Measurements from ENCODE around the gene HNF4A.

The HNF4A gene

DNA sequence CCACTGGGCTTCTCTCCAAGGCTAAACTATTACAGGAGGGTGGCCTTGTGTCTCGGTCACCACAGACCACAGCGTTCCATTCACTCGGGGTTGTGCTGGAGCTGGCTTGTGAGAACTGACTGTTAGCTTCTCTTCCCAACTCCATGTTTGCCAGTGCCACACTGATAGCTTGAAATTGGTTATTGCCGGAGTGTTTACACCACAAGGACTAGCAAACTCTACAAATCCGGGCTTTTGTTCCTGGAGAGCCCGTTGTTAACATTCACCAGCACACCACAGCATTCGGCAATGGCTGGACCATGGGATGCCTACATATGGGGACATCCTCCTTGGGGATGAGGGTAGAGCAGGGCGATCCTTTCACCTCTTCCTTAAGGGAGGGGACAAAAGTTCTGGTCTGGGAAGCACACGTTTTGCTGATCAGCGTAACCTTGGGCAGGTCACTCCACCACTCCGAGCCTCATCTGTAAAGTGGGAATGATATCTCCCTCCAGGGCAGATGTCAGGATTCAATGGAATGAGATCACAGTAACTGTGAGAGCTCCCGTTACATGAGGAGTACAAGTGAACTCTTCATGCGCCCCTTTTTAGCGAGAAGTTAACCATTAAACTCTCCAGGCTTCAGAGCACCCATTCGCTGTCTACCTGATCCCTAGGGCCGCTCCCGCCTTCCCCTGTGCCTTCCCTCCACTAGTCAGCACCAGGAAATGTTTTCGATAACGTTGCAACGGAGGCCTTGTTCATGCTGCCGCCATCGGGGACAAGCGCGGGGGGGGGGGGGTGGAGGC, 78.4 kb downstream of the HNF4A start:
- Histone ChIP-seq H3K27ac (ENCODE audit: low read length) (no peak overlapping the region), H3K36me3 (ENCODE audit: insufficient read depth, low read depth, low read length) (no peaks in the 10 kb centered on the region), H3K9ac (ENCODE audit: low read depth, low read length) (no peak overlapping the region), H3K9me3 (ENCODE audit: insufficient read depth, low read depth, low read length) (no peaks in the 10 kb centered on the region), H3K27me3 (ENCODE audit: insufficient read depth, low read length) (no peaks in the 10 kb centered on the region), H3K4me1 (ENCODE audit: insufficient read depth, low read length) (no peaks in the 10 kb centered on the region), H3K4me3 (ENCODE audit: low read length) (no peak overlapping the region)

DNA sequence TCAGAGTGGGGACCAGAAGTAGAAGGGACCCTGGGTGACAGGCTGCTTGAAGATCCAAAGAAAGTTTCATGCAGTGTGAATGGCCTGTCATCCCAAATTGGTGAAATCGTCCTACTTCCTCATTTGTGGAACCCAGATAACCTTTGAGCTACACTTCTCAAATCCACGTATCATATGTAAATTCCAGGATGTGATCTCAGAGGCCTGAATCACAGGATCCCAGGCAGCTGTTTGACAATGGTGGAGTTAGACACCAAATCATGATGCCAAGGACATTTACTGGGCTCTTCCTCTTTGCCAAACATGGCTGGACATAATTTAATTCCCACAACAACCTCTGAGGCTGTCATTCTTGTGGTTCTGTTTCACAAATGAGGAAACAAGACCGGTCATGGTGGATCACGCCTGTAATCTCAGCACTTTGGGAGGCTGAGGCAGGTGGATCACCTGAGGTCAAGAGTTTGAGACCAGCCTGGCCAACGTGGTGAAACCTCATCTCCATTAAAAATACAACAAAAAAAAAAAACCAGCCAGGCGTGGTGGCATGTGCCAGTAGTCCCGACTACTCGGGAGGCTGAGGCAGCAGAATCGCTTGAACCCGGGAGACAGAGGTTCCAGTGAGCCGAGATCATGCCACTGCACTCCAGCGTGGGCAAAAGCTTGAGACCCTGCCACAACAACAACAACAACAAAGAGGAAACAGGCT, 80.3 kb downstream of the HNF4A start:
- H3K9ac ChIP-seq (ENCODE audit: low read depth, low read length), result no peak overlapping the region
- H3K4me1 ChIP-seq (ENCODE audit: insufficient read depth, low read length), result no peaks in the 10 kb centered on the region
- no peaks in the 10 kb centered on the region for H3K9me3 ChIP-seq (ENCODE audit: insufficient read depth, low read depth, low read length)
- H3K4me3 ChIP-seq (ENCODE audit: low read length), result no peak overlapping the region
- no peaks in the 10 kb centered on the region for H3K27me3 ChIP-seq (ENCODE audit: insufficient read depth, low read length)
- no peak overlapping the region for H3K27ac ChIP-seq (ENCODE audit: low read length)
- H3K36me3 ChIP-seq (ENCODE audit: insufficient read depth, low read depth, low read length), result no peaks in the 10 kb centered on the region

DNA sequence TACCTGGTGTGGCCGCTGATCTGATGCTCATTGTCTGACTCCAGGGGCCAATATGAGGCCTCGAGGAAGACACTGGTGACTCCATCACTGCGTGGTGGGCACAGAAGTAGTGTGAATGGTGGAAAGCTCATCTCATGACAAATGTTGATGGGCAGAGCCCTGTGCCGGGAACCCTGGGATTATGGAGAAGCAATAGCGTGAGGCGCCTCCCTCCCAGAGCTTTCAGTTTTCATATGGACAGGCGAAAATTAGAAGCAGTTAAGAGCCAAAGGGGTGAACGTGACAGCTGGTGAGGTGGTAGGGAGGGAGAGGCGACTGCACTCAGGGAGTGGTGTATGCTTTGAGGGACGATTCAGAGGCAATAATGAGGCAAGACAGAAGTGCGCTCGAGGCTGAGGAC, 80.9 kb downstream of the HNF4A start:
- H3K9ac ChIP-seq (ENCODE audit: low read depth, low read length), result no peak overlapping the region
- H3K9me3 ChIP-seq (ENCODE audit: insufficient read depth, low read depth, low read length), result no peaks in the 10 kb centered on the region
- no peaks in the 10 kb centered on the region for H3K4me1 ChIP-seq (ENCODE audit: insufficient read depth, low read length)
- no peak overlapping the region for H3K27ac ChIP-seq (ENCODE audit: low read length)
- no peaks in the 10 kb centered on the region for H3K27me3 ChIP-seq (ENCODE audit: insufficient read depth, low read length)
- no peaks in the 10 kb centered on the region for H3K36me3 ChIP-seq (ENCODE audit: insufficient read depth, low read depth, low read length)
- no peak overlapping the region for H3K4me3 ChIP-seq (ENCODE audit: low read length)

DNA sequence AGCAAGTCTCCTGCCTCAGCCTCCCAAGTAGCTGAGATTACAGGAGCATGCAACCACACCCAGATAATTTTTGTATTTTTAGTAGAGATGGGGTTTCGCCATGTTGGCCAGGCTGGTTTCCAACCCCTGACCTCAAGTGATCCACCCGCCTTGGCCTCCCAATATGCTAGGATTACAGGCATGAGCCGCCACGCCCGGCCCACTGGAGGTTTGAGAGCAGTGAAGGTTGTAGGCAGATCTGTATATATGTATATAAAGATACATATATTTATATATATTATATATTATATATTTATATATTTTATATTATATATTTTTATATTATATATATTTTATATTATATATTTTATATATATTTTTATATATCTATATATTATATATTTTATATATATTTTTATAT, 82.0 kb downstream of the HNF4A start:
- Histone ChIP-seq H3K27me3 (ENCODE audit: insufficient read depth, low read length) (no peaks in the 10 kb centered on the region), H3K4me1 (ENCODE audit: insufficient read depth, low read length) (no peaks in the 10 kb centered on the region), H3K9me3 (ENCODE audit: insufficient read depth, low read depth, low read length) (no peaks in the 10 kb centered on the region)

DNA sequence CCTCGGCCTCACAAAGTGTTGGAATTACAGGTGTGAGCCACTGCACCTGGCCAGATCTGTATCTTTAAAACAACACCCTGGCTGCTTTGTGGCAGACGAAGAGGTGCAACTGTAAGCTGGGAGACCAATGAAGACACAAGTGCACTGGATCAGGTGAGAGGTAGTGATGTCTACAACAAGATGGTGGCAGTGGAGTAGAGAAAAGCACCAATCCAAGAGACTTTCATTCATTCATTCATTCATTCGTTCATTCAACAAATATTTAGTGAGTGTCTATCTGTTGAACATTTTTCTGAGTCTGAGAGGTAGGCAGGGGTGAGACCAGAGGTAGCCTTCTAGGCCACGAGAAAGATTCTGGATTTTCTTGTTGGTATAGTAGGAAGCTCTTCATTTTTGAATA, 83.3 kb downstream of the HNF4A start:
- H3K4me1 ChIP-seq (ENCODE audit: insufficient read depth, low read length), result no peaks in the 10 kb centered on the region
- no peaks in the 10 kb centered on the region for H3K27me3 ChIP-seq (ENCODE audit: insufficient read depth, low read length)
- no peaks in the 10 kb centered on the region for H3K36me3 ChIP-seq (ENCODE audit: insufficient read depth, low read depth, low read length)
- H3K9me3 ChIP-seq (ENCODE audit: insufficient read depth, low read depth, low read length), result no peaks in the 10 kb centered on the region
- no peak overlapping the region for H3K27ac ChIP-seq (ENCODE audit: low read length)
- H3K4me3 ChIP-seq (ENCODE audit: low read length), result no peak overlapping the region
- H3K9ac ChIP-seq (ENCODE audit: low read depth, low read length), result no peak overlapping the region

More for the DNA sequence above, 82.0 kb downstream of the HNF4A start:
- Histone ChIP-seq H3K4me3 (ENCODE audit: low read length) (no peak overlapping the region), H3K27ac (ENCODE audit: low read length) (no peak overlapping the region), H3K36me3 (ENCODE audit: insufficient read depth, low read depth, low read length) (no peaks in the 10 kb centered on the region), H3K9ac (ENCODE audit: low read depth, low read length) (no peak overlapping the region)

DNA sequence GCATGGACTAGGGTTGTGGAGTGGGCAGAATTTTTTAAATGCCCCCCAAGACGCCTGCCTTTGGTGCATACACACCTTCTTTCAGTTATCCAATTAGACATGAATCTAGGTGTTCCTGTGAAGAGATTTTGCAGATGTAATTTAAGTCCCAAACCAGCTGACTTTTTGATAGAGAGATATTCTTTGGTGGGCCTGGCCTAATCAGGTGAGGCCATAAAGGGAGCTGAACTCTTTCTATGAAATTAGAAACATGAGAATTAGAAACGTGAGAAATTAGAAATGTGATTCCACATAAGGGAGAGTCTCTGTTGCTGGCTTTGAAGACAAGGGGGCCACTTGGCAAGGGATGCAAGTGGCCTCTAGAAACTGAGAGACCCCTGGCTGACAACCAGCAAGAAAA, 83.8 kb downstream of the HNF4A start:
- no peaks in the 10 kb centered on the region for H3K27me3 ChIP-seq (ENCODE audit: insufficient read depth, low read length)
- H3K36me3 ChIP-seq (ENCODE audit: insufficient read depth, low read depth, low read length), result no peaks in the 10 kb centered on the region
- no peak overlapping the region for H3K4me3 ChIP-seq (ENCODE audit: low read length)
- no peak overlapping the region for H3K9ac ChIP-seq (ENCODE audit: low read depth, low read length)
- H3K4me1 ChIP-seq (ENCODE audit: insufficient read depth, low read length), result no peaks in the 10 kb centered on the region
- H3K9me3 ChIP-seq (ENCODE audit: insufficient read depth, low read depth, low read length), result no peaks in the 10 kb centered on the region
- no peak overlapping the region for H3K27ac ChIP-seq (ENCODE audit: low read length)

DNA sequence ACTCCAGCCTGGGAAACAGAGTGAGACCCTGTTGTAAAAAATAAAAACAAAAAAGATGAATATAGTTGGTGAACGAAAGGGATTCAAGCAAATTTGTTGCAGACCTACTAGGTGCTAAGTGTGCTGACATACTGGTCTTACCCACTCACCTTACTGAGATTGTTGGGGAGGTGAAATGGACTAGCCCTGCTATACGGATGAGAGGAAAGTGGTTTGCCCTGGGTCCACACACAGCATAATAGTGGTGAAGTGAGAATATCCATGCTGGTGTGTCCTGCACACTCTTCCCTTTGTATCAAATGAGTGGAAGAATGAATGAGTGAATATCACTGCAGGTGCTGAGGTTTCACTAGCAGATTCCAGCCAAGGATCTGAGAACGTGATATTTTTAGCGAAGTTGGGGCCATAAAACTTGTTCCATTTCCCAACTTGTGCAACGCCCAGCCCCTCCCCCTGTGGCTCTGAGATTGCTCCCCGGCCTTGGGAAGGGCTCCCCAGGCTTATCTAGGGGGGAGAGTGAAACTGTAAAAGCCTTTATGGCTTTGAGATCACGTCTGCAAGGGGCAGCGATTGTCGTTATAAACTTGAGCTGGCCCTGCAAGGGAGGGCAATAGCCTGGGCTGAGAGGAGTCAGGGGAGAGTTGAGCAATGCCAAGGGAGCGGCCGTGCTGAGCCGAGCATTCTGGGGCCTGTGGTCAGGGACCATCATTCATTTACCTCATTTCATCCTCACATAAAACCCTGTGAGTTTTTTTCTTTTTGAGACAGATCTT, 87.0 kb downstream of the HNF4A start:
- H3K36me3 ChIP-seq (ENCODE audit: insufficient read depth, low read depth, low read length), result no peaks in the 10 kb centered on the region
- no peaks in the 10 kb centered on the region for H3K9me3 ChIP-seq (ENCODE audit: insufficient read depth, low read depth, low read length)
- H3K9ac ChIP-seq (ENCODE audit: low read depth, low read length), result no peak overlapping the region
- H3K4me3 ChIP-seq (ENCODE audit: low read length), result no peak overlapping the region
- no peaks in the 10 kb centered on the region for H3K27me3 ChIP-seq (ENCODE audit: insufficient read depth, low read length)
- H3K27ac ChIP-seq (ENCODE audit: low read length), result no peak overlapping the region
- no peaks in the 10 kb centered on the region for H3K4me1 ChIP-seq (ENCODE audit: insufficient read depth, low read length)

DNA sequence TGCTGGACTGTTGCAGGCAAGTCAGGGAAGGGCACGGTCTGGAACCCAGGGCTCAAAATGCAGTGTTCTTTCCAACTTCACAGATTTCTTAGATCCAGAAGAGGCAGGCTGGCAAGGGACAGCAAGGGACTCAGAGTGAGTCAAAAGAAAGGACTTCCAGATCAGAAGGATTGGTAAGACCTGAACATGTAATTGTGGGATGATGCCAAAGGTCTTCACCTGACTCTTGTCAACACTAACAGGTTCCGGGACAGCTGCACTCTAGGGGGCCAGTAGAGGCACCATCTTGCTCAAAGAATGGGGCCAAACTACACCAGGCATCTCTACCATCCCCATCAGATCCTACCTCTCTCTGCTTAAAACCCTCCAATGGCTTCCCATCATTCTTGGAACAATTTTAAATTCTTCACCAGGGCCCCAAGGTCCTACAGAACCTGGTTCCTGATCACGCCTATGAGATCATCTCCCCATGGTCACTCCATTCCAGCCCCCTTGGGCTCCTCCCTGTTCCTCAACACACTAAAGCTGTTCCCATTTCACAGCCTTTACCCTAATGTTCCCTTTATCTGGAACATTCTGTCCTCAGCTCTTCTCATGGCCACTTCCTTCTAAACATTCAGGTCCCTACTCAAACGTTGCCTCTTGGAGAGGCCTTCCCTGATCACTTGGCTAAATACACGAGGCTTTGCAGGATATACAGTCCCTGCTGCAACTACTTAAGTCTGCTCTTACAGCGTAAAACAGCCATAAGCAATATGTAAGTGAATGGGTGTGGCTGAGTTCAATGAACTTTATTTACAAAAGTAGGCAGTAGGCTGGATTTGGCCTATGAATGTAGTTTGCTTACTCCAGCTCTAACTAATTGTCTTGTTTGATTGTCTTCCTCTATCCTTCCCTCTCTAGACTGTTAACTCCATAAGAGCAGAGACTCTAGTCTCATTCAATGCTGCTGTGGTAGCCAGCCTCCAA, 90.5 kb downstream of the HNF4A start:
- no peaks in the 10 kb centered on the region for H3K27me3 ChIP-seq (ENCODE audit: insufficient read depth, low read length)
- H3K9me3 ChIP-seq (ENCODE audit: insufficient read depth, low read depth, low read length), result no peaks in the 10 kb centered on the region
- H3K36me3 ChIP-seq (ENCODE audit: insufficient read depth, low read depth, low read length), result no peaks in the 10 kb centered on the region
- H3K27ac ChIP-seq (ENCODE audit: low read length), result no peak overlapping the region
- H3K4me3 ChIP-seq (ENCODE audit: low read length), result no peak overlapping the region
- H3K9ac ChIP-seq (ENCODE audit: low read depth, low read length), result no peak overlapping the region
- H3K4me1 ChIP-seq (ENCODE audit: insufficient read depth, low read length), result no peaks in the 10 kb centered on the region

DNA sequence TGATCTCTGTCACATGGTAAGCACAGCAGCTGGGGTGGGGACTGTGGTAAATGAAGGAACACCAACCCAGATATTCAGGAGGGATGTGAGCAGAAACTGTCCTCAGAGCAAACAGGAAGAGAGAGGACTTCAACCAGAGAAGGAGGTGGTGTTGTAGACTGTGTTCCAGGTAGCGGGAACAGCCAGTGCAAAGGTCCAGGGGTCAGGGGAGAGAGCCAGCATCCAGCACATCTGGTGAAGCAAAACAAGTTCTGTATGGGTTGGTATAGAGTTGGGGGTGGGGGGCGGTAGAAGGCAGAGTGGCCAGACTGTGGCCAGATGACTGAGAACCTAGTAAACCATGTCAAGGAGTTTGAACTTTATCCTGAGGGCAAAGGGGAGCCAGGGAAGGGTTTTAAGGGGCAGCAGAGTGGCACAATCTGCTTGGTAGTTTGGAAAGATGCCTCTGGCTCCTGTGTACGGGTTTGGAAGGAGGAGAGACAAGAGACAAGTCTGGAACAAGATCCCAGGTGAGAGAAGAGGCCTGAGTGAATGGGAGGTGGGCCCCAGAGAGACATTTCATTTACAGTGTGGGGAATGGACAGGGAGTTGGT, 92.4 kb downstream of the HNF4A start:
- Histone ChIP-seq H3K4me1 (ENCODE audit: insufficient read depth, low read length) (no peaks in the 10 kb centered on the region), H3K27ac (ENCODE audit: low read length) (no peak overlapping the region), H3K4me3 (ENCODE audit: low read length) (no peak overlapping the region), H3K36me3 (ENCODE audit: insufficient read depth, low read depth, low read length) (no peaks in the 10 kb centered on the region), H3K9me3 (ENCODE audit: insufficient read depth, low read depth, low read length) (no peaks in the 10 kb centered on the region), H3K27me3 (ENCODE audit: insufficient read depth, low read length) (no peaks in the 10 kb centered on the region), H3K9ac (ENCODE audit: low read depth, low read length) (no peak overlapping the region)

DNA sequence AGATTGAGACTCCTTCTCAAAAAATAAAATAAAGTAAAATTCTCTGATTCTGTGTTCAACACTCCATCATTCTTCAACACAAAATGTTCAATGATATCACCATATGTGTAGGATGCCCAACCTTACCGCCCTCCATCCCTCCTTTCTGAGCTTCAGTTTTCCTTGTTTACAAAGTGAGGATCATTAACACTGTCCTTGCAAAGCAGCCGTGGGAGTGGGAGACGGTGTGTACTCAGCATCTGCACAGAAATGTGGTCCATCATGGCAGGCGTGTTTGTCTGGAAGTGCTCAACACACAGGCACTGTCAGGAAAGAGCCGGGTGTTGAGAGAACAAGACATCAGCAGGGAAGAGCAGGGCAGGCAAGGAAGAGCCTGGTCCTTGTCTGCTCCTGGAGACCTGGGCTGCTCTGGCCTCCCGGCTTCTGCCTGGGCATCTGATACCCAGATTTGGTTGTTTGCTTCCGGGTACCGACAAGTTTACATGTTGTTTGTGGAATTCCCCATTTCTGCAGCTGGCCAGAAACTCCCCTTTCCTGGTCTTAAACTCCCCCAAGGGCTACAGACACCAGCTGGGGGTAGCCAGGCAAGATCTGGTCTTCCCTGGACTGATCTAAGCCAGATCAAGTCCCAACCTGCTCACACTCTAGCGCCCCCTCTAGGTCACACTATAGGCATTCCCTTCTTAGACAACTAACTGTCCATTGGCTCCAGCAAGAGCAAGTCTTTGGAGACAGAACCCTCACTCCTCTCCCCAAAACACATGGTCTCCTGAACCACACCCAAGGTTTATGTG, 93.5 kb downstream of the HNF4A start:
- H3K9me3 ChIP-seq (ENCODE audit: insufficient read depth, low read depth, low read length), result no peaks in the 10 kb centered on the region
- no peaks in the 10 kb centered on the region for H3K4me1 ChIP-seq (ENCODE audit: insufficient read depth, low read length)
- H3K36me3 ChIP-seq (ENCODE audit: insufficient read depth, low read depth, low read length), result no peaks in the 10 kb centered on the region
- no peaks in the 10 kb centered on the region for H3K27me3 ChIP-seq (ENCODE audit: insufficient read depth, low read length)
- no peak overlapping the region for H3K4me3 ChIP-seq (ENCODE audit: low read length)
- H3K27ac ChIP-seq (ENCODE audit: low read length), result no peak overlapping the region
- no peak overlapping the region for H3K9ac ChIP-seq (ENCODE audit: low read depth, low read length)

Data from iPS-20b (cell line).